Tibial nerve (tissue), 3 donors: Measurements from ENCODE around the gene PPP1R3E.

Experiments
- CTCF ChIP-seq, 5 experiments: fragments of 200-600 bp in 3 of 5; fragments of 450-650 bp in 2 of 5; sonication (generic) in 3 of 5; IDR thresholded peaks; one replicate each; pipeline ENCODE4 v1.5.1; 2016 to 2019; ENCODE audit warnings: antibody characterized with exemption in 5 of 5, mild to moderate bottlenecking in 3 of 5, moderate library complexity in 2 of 5
- POLR2A ChIP-seq, 2 donors: fragments of 450-650 bp; IDR thresholded peaks; one replicate each; pipeline ENCODE4 v1.6.1; 2017; ENCODE audit warnings: antibody characterized with exemption in 2 of 2, mild to moderate bottlenecking in 2 of 2, moderate library complexity in 2 of 2

GRCh38 chr14:23324455-23324846 lies 21.8 kb upstream of the PPP1R3E start:
- no peak for TF ChIP-seq CTCF (IDR thresholded peaks at IDR 0.05)
- no peak for TF ChIP-seq POLR2A (IDR thresholded peaks at IDR 0.05)
